ENCODE results near the gene ZC3HAV1. TPM values are rescaled to one million over a fixed set of nuclear protein-coding genes. Genes with fewer than 3 reads are reported as not detected.

ZC3HAV1 gene
- total and polyA plus RNA-seq, 2 of the 13 experiments (the other 11 are each of a cell fraction or from before 2014, with no cell fraction given), result 12.7 to 23.7 TPM

- TF ChIP-seq, protein P1, sequence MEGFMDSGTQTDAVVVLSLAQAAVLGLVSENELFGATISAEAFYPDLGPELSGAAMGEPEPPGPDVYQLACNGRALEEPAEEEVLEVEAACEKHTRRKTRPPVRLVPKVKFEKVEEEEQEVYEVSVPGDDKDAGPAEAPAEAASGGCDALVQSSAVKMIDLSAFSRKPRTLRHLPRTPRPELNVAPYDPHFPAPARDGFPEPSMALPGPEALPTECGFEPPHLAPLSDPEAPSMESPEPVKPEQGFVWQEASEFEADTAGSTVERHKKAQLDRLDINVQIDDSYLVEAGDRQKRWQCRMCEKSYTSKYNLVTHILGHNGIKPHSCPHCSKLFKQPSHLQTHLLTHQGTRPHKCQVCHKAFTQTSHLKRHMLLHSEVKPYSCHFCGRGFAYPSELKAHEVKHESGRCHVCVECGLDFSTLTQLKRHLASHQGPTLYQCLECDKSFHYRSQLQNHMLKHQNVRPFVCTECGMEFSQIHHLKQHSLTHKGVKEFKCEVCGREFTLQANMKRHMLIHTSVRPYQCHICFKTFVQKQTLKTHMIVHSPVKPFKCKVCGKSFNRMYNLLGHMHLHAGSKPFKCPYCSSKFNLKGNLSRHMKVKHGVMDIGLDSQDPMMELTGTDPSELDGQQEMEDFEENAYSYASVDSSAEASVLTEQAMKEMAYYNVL (CRISPR knock-in tag; IDR thresholded peaks at IDR 0.05; ENCODE audit: borderline replicate concordance), result no peak
- TF ChIP-seq ARID5B (CRISPR knock-in tag; IDR thresholded peaks at IDR 0.05) (peak; percentile 51; the same call in 1 of the 2 replicates), HOXD1 (CRISPR knock-in tag; IDR thresholded peaks at IDR 0.05) (no peak), CENPT (CRISPR knock-in tag; IDR thresholded peaks at IDR 0.05; ENCODE audit: low read depth) (no peak), ZKSCAN8 (CRISPR knock-in tag; IDR thresholded peaks at IDR 0.05; ENCODE audit: borderline replicate concordance) (no peak), ATM (IDR thresholded peaks at IDR 0.05; ENCODE audit: borderline replicate concordance) (no peak), TFDP2 (CRISPR knock-in tag; IDR thresholded peaks at IDR 0.05) (no peak), HHEX (CRISPR knock-in tag; IDR thresholded peaks at IDR 0.05) (no peak), MAFF (IDR thresholded peaks at IDR 0.05; ENCODE audit: low read depth, low read length) (peak; percentile 70), GATAD2A (CRISPR knock-in tag; IDR thresholded peaks at IDR 0.05) (0 out of 2 replicates have a peak, but pooled peaks have one; percentile 19), SALL2 (CRISPR knock-in tag; IDR thresholded peaks at IDR 0.05) (no peak), ZNF724P (CRISPR knock-in tag; IDR thresholded peaks at IDR 0.05; ENCODE audit: borderline replicate concordance) (no peak), ZEB1 (IDR thresholded peaks at IDR 0.05; ENCODE audit: insufficient replicate concordance, low read depth) (no peak), NFE2 (CRISPR knock-in tag; IDR thresholded peaks at IDR 0.05) (peak; percentile 55; the same call in 1 of the 2 replicates), SNAI1 (CRISPR knock-in tag; IDR thresholded peaks at IDR 0.05; ENCODE audit: borderline replicate concordance) (no peak), TCF7 (IDR thresholded peaks at IDR 0.05; ENCODE audit: low read depth) (no peak)
- TF ChIP-seq, protein P2, sequence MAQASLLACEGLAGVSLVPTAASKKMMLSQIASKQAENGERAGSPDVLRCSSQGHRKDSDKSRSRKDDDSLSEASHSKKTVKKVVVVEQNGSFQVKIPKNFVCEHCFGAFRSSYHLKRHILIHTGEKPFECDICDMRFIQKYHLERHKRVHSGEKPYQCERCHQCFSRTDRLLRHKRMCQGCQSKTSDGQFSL (CRISPR knock-in tag; IDR thresholded peaks at IDR 0.05), result no peak
- TF ChIP-seq, protein P3, sequence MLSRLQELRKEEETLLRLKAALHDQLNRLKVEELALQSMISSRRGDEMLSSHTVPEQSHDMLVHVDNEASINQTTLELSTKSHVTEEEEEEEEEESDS (CRISPR knock-in tag; IDR thresholded peaks at IDR 0.05; ENCODE audit: borderline replicate concordance), result no peak
- TF ChIP-seq, protein P4, sequence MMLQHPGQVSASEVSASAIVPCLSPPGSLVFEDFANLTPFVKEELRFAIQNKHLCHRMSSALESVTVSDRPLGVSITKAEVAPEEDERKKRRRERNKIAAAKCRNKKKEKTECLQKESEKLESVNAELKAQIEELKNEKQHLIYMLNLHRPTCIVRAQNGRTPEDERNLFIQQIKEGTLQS (CRISPR knock-in tag; IDR thresholded peaks at IDR 0.05), result peak; percentile 52; the same call in 1 of the 2 replicates
These were observed 8.8 kb upstream of the ZC3HAV1 start (continued) for GRCh38 chr7:139118234-139118804.
